Thoracic aorta (tissue), 2 donors: ENCODE results near the gene POLA1. TPM values are rescaled to one million over a fixed set of nuclear protein-coding genes. Genes with fewer than 3 reads are reported as not detected.
A peak's percentile ranks its signal among the peaks of the same experiment; 100 is the strongest.

Experiments
- ATAC-seq: fragments of 150-250 bp; one replicate; pipeline ENCODE4 v1.8.0; 2017; ENCODE audit warnings: low read depth; ENCODE audit not compliant: insufficient number of reproducible peaks, low FRiP score
- DNase-seq: peaks from one replicate; pipeline ENCODE4 v3.0.0-alpha.2; 2020; ENCODE audit warnings: low spot score
- H3K27ac ChIP-seq, 2 donors: fragments of 200-600 bp; sonication (generic); 1 replicate in 1 of 2; 2 replicates in 1 of 2; pipeline ENCODE4 v1.5.1; 2016; ENCODE audit warnings: mild to moderate bottlenecking in 2 of 2, moderate library complexity in 2 of 2
- H3K27me3 ChIP-seq: fragments of 200-600 bp; sonication (generic); replicated peaks from 2 replicates; pipeline ENCODE4 v1.6.0; 2016; ENCODE audit warnings: mild to moderate bottlenecking; ENCODE audit not compliant: insufficient read depth
- H3K36me3 ChIP-seq: fragments of 200-600 bp; sonication (generic); one replicate; pipeline ENCODE4 v1.5.1; 2016
- H3K4me1 ChIP-seq, 2 donors: fragments of 200-600 bp; sonication (generic); 1 replicate in 1 of 2; 2 replicates in 1 of 2; pipeline versions ENCODE4 v1.5.1 to v1.6.0; 2016; ENCODE audit warnings: low read depth in 2 of 2, mild to moderate bottlenecking in 1 of 2; ENCODE audit not compliant: control insufficient read depth in 1 of 2
- H3K4me3 ChIP-seq: fragments of 200-600 bp; sonication (generic); 2 replicates; pipeline ENCODE4 v1.5.1; 2016; ENCODE audit warnings: mild to moderate bottlenecking
- H3K9me3 ChIP-seq: fragments of 200-600 bp; sonication (generic); 2 replicates; pipeline ENCODE4 v1.5.1; 2016
- CTCF ChIP-seq: fragments of 200-600 bp; sonication (generic); IDR thresholded peaks from one replicate; pipeline ENCODE4 v1.5.1; 2019; ENCODE audit warnings: antibody characterized with exemption
- total RNA-seq, 2 donors: library from RNA; depleted of rRNA; stranded (reverse); fragments of >200 nt; gene quantifications; one replicate each; pipeline versions ENCODE4 v1.1.0 to v1.2.3, GENCODE V29; 2016

Gene POLA1
- total RNA-seq, 2 donors from 2014 or later = 11.6 to 20.6 TPM

GRCh38 chrX:25002661-25003020, 308.9 kb downstream of the POLA1 start:
- Histone ChIP-seq H3K27me3 (peaks cover under 1% of the 10 kb centered on the region), H3K4me1 (peaks cover 4 to 21% of the 10 kb centered on the region in 2 donors), H3K36me3 (no peaks in the 10 kb centered on the region), H3K4me3 (no peak overlapping the region), H3K27ac (no peak overlapping the region), H3K9me3 (no peaks in the 10 kb centered on the region)
- DNase-seq (no peak), ATAC-seq (no peak)
- TF ChIP-seq CTCF = no peak

- no peak for TF ChIP-seq CTCF
- no peak overlapping the region for H3K27ac ChIP-seq
- H3K4me3 ChIP-seq = no peak overlapping the region
- DNase-seq (no peak), ATAC-seq (no peak)
- H3K36me3 ChIP-seq = no peaks in the 10 kb centered on the region
- no peaks in the 10 kb centered on the region for H3K9me3 ChIP-seq
- peaks cover 6% of the 10 kb centered on the region for H3K27me3 ChIP-seq
- H3K4me1 ChIP-seq = peaks cover 4 to 21% of the 10 kb centered on the region in 2 donors
These were observed 309.5 kb downstream of the POLA1 start for GRCh38 chrX:25003066-25003849.

GRCh38 chrX:25004040-25004439, 310.3 kb downstream of the POLA1 start:
- no peak for TF ChIP-seq CTCF
- no peak overlapping the region for H3K4me3 ChIP-seq
- H3K27me3 ChIP-seq = peaks cover 6% of the 10 kb centered on the region
- no peaks in the 10 kb centered on the region for H3K36me3 ChIP-seq
- H3K4me1 ChIP-seq = peaks cover 4 to 21% of the 10 kb centered on the region in 2 donors
- H3K27ac ChIP-seq = no peak overlapping the region
- ATAC-seq (no peak), DNase-seq (no peak)
- H3K9me3 ChIP-seq = no peaks in the 10 kb centered on the region

GRCh38 chrX:25004485-25005032, 310.8 kb downstream of the POLA1 start:
- no peak overlapping the region for H3K27ac ChIP-seq
- TF ChIP-seq CTCF = no peak
- DNase-seq (no peak), ATAC-seq (no peak)
- H3K4me3 ChIP-seq = peak overlapping the region; percentile 42
- peaks cover 4 to 21% of the 10 kb centered on the region in 2 donors for H3K4me1 ChIP-seq
- peaks cover 6% of the 10 kb centered on the region for H3K27me3 ChIP-seq
- no peaks in the 10 kb centered on the region for H3K9me3 ChIP-seq
- no peaks in the 10 kb centered on the region for H3K36me3 ChIP-seq

GRCh38 chrX:25005034-25005381, 311.3 kb downstream of the POLA1 start:
- peak overlapping the region; percentile 42 for H3K4me3 ChIP-seq
- no peak overlapping the region for H3K27ac ChIP-seq
- H3K27me3 ChIP-seq = peaks cover 6% of the 10 kb centered on the region
- ATAC-seq = no peak
- no peak for DNase-seq
- peaks cover 4 to 21% of the 10 kb centered on the region in 2 donors for H3K4me1 ChIP-seq
- no peak for TF ChIP-seq CTCF
- no peaks in the 10 kb centered on the region for H3K36me3 ChIP-seq
- H3K9me3 ChIP-seq = no peaks in the 10 kb centered on the region
